OCI-LY7 (cell line): ENCODE measurements around the gene KNDC1.

Experiments
- CTCF ChIP-seq: fragments of 200-600 bp; sonication (generic); conservative IDR thresholded peaks from 2 replicates; pipeline ENCODE4 v1.5.1; 2014; ENCODE audit warnings: mild to moderate bottlenecking, antibody characterized with exemption, low read length, moderate library complexity, mixed read lengths
- EZH2phosphoT487 ChIP-seq: fragments of 200-600 bp; sonication (generic); IDR thresholded peaks from 2 replicates; pipeline ENCODE4 v1.6.1; 2018; ENCODE audit warnings: low read depth, borderline replicate concordance, mild to moderate bottlenecking, mixed run types, antibody characterized with exemption, low read length, moderate library complexity, mixed read lengths

DNA sequence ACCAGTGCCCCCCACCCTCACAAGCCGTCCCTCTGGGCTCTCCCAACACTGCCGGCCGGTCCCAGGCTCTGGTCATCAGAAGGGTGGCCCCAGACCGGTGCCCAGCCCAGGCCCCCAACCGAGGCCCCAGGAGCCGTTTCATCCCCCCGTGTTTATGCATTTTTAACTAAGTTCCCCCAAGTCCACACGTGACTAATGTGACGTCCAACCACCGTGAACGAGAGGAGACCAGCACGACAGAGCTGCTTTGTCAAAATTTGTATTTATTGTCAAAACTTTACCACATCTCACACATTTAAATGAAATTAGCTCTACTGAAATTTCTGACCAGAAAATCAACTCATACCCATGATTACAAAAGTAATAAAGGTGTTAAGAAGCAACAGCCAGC is 86.2 kb downstream of the KNDC1 start:
- TF ChIP-seq CTCF: no peak
- no peak for TF ChIP-seq EZH2phosphoT487
